Astrocyte of the spinal cord (primary cell): Measurements from ENCODE around the gene WNT9B.

Experiments used
- DNase-seq: peaks from one replicate; pipeline ENCODE4 v3.0.0; 2011; ENCODE audit warnings: low read depth, low spot score
- H3K4me3 ChIP-seq: 2 replicates; pipeline ENCODE4 v1.5.1; 2011; ENCODE audit warnings: low read depth, mild to moderate bottlenecking, low read length, moderate library complexity
- in situ Hi-C: cut with HindIII; loops from 2 replicates; pipeline ENCODE4 v1.10.0; 2017; ENCODE audit warnings: low sequenced_read_pairs
- TF ChIP-seq, protein P1 (sequence below): IDR thresholded peaks from 2 replicates; pipeline ENCODE4 v1.5.1; 2012; ENCODE audit warnings: low read depth, mild to moderate bottlenecking, low read length, inconsistent platforms

Gene WNT9B

DNA sequence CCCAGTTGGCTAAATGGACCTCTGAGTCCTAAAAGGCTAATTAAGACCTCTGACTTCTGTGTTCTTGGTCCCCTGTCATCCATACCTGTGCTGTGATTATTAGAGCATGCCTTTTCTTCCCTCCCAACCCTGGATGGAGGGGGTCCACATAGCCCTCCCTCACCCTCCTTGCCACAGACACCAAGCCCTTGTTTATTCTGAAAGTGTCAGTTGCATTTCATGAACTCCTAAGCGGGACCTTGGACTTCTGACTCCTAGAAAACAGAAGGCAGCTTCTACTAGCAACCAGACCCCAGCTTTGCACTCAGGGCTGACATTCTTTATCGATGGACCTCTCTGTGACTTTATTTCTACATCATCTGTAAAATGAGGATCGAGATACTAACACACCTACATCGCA, 38.1 kb downstream of the WNT9B start:
- H3K4me3 ChIP-seq: no peak overlapping the region
- in situ Hi-C loops: no loop called here
- TF ChIP-seq, protein P1, sequence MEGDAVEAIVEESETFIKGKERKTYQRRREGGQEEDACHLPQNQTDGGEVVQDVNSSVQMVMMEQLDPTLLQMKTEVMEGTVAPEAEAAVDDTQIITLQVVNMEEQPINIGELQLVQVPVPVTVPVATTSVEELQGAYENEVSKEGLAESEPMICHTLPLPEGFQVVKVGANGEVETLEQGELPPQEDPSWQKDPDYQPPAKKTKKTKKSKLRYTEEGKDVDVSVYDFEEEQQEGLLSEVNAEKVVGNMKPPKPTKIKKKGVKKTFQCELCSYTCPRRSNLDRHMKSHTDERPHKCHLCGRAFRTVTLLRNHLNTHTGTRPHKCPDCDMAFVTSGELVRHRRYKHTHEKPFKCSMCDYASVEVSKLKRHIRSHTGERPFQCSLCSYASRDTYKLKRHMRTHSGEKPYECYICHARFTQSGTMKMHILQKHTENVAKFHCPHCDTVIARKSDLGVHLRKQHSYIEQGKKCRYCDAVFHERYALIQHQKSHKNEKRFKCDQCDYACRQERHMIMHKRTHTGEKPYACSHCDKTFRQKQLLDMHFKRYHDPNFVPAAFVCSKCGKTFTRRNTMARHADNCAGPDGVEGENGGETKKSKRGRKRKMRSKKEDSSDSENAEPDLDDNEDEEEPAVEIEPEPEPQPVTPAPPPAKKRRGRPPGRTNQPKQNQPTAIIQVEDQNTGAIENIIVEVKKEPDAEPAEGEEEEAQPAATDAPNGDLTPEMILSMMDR: no peak
- DNase-seq: no peak

DNA sequence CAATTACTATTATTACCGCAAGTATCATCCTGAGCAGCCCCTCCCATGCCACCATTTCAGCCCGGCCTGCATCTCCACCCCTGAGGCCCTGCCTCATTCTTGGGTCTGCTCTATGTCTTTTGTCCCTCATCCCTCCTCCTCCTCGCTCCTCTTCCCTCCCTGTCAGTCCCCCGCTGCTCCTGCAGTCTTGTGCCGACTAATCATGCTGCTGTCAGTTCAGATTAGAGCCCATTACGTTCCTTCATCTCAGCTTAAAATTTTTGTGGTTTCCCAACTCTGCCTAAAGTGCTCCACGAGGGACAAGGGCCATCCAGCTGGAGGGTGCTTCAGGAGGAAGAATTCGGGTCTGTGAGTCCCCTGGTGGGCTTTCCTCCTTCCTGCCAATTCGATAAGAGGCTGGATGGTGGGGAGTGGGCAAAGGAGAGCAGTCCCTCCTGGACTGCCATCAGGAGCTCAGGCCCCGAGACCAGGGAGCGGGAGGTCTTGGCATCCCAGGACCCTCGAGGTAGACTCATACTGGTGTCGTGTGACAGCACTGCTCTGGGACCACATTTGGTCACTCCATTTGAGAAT, 38.7 kb downstream of the WNT9B start:
- H3K4me3 ChIP-seq: no peak overlapping the region
- DNase-seq: no peak
- TF ChIP-seq, protein P1: no peak
- in situ Hi-C loops: no loop called here

DNA sequence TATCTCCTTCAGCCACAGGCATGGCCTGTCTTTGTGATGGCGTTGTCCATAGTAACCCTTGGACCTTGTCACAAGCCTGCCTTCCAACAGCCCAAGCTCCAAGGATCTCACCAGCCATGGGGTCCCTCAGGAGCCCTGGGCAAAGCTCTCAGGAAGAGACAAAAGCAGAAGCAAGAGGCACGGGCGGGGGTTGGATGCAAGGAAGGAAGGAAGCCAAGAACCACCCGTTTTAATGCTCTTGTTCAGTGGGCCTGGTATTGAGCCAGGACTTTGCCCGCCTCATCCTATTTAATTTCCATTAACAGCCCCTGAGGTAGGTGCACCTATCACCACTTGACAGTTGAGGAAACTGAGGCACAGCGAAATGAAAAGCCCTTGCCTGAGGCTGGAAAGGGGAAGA, 39.3 kb downstream of the WNT9B start:
- TF ChIP-seq, protein P1: no peak
- DNase-seq: no peak
- no peak overlapping the region for H3K4me3 ChIP-seq
- in situ Hi-C loops: no loop called here

DNA sequence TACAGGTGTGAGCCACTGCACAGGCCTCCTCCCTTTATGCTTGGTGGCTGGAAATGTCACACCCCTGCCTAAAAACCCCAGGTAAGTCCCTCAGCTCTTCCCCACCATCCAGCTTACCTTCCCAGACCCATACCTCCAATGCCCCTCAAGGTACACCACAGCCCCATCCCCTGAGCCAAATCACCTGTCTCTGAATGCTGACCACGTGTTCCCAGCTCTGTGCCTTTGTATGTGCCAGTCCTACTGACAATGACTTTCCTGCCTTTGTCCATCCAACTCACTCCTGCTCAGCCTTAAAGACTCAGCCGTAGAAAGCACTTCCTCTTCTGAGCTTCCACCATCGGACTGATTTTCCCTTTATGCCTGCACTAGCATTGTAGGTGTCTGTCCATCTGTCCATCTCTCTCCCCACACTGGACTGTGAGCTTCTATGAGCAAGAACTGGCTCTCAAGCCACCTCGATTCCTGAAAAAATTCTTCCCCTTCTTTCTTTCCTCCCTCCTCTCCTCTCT, 40.9 kb downstream of the WNT9B start:
- H3K4me3 ChIP-seq: no peak overlapping the region
- DNase-seq: no peak
- TF ChIP-seq, protein P1: no peak
- in situ Hi-C loops: no loop called here

DNA sequence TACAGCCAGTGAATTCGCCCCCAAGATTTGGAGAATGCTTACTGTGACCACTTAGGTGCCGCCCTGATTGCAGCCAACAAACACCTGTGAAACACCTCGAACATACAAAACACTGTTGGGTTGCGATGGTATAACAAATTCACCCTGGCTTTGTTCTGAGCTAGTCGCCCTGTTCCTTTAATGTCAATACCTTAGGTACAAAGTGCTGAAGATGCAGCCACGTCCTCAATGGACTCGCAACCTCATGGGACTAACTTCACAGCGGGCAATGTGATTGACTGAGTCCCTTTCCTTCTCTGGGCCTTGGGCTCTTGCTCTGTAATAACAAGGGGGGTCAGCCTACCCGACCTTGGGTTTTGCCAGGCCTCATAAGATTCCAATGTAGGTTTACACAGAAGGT, 42.6 kb downstream of the WNT9B start:
- in situ Hi-C loops: no loop called here
- H3K4me3 ChIP-seq: no peak overlapping the region
- no peak for DNase-seq
- TF ChIP-seq, protein P1: no peak

DNA sequence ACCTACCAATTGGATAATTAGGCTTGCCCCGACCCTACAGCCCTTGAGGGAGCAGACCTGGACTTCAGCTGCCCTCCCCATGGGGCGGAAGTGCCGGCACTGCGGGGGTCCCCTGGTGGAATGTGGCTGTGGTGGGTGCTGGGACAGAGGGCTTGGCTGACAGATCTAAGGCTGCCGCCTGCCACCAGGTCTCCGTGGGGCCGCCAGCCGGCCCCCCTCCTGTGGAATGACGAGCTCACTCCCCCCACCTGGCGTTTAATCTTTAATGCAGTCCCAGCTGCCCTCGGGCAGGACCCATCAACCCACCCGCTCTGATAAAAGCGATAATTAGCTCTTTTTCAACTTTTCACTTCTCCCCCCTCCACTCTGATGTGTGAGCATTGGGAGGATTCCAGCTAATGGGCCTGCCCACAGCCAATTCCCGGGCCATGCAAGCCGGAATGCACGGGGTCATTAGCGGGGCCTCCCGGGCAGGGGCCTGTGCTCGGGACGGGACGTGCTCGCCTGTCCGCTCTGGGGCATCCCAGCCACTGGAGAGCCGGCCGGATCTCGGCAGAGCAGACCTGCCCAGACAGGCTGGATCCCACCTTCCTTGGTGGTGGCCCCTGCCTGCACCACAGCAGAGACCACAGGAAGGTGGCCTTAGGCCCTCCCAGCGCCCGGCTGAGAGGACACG, 43.2 kb downstream of the WNT9B start:
- DNase-seq: no peak
- no peak overlapping the region for H3K4me3 ChIP-seq
- TF ChIP-seq, protein P1: no peak
- in situ Hi-C loops: no loop called here
